Choroid plexus epithelial cell (primary cell): ENCODE results near the gene EVC2.

Experiments
- DNase-seq: peaks from one replicate; pipeline ENCODE4 v3.0.0-alpha.2; 2010; ENCODE audit warnings: low read depth
- H3K4me3 ChIP-seq: 2 replicates; pipeline ENCODE4 v1.5.1; 2011; ENCODE audit warnings: low read depth, mild to moderate bottlenecking, control low read depth, low read length, moderate library complexity
- TF ChIP-seq, protein P1 (sequence below): conservative IDR thresholded peaks from 2 replicates; pipeline ENCODE4 v1.5.1; 2011; ENCODE audit warnings: low read depth, mild to moderate bottlenecking, control low read depth, inconsistent platforms, low read length, moderate library complexity

Gene EVC2

DNA sequence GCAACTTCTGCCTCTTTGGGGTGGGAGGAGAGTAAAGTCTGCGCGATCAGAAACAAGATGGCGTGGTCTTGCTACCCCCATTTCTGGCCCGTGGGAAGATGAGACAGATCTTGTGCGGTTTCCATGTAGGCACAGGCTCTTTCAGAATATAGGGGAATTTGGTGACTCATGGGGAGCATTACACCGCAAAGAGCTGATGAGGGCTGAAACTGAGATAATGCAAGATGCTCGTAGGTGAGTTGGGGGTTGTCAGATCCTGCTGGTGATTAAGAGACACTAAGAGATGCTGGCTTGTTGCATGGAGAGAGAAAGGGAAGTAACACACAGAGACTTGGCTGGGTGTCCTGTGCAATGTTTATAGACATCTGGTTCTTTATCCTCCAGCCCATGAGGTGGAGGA lies 4.2 kb upstream of the EVC2 start:
- H3K4me3 ChIP-seq = peak overlapping the region; percentile 65
- peak; percentile 87 for DNase-seq
- TF ChIP-seq, protein P1, sequence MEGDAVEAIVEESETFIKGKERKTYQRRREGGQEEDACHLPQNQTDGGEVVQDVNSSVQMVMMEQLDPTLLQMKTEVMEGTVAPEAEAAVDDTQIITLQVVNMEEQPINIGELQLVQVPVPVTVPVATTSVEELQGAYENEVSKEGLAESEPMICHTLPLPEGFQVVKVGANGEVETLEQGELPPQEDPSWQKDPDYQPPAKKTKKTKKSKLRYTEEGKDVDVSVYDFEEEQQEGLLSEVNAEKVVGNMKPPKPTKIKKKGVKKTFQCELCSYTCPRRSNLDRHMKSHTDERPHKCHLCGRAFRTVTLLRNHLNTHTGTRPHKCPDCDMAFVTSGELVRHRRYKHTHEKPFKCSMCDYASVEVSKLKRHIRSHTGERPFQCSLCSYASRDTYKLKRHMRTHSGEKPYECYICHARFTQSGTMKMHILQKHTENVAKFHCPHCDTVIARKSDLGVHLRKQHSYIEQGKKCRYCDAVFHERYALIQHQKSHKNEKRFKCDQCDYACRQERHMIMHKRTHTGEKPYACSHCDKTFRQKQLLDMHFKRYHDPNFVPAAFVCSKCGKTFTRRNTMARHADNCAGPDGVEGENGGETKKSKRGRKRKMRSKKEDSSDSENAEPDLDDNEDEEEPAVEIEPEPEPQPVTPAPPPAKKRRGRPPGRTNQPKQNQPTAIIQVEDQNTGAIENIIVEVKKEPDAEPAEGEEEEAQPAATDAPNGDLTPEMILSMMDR = no peak

DNA sequence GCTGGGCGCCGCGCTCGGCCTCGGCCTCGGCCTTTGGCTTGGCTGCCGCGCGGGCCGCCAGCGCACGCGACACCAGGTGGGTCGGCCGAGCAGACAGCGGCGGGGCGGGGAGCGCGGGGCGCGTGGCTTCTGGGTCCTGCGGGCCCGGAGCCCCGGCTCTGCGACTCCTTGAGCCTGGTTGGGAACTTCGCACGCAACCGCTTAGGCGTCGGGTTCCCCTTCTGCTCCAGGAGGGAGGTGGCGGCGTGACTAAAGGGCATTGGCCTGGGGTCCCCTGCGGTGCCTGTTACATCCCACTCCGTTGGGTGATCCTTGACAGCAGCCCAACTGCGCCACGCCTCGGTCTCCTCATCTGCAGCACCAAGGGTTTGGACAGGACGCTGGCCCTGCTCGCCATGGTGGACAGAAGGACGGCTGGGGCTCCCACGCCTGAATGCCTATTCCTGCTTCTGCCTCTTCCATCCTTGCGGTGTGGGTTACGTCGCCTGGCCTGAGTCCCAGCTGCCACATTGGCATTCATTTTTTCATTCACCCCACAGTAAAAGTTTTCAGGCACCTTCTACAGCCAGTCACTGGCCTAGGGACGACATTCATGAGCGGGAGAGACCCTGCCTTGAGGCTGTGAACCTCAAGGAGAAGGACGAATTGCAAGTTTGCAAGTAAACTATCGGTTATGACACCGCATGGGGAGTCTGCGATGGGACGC lies 3.3 kb upstream of the EVC2 start:
- TF ChIP-seq, protein P1 = no peak
- H3K4me3 ChIP-seq = peak overlapping the region; percentile 65
- DNase-seq = peak; percentile 55

DNA sequence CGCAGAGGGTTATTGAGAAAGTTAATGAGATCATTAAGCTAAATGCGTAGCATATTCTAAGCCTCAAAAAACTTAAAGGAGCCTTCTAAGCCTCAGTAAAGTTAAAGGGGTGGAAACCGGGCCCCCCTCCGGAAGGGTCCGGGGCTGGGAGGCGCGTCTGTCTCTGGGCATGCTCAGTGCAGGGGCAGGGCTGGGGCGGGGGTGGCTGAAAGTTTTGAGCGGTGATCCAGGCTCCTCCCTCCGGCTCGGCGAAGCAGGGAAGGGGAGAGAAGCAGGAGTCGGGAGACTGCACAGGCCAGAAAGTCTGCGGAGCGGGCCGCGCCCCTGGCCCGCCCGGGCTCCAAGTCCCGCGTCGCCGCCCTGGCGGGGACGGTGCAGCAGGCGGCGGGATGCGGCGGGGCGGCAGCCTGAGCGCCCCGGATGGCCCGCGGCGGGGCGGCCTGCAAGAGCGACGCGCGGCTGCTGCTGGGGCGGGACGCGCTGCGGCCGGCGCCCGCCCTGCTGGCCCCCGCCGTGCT lies 2.7 kb upstream of the EVC2 start, which contains the start of gene EVC:
EVC (plus strand) TSS at position 241 of the 518 bp plus-strand sequence; CDS start at position 421, 180 bp downstream.
- peak within 1 kb of the TSS; percentile 65 for H3K4me3 ChIP-seq
- TF ChIP-seq, protein P1 = no peak
- DNase-seq = peak; percentile 82

DNA sequence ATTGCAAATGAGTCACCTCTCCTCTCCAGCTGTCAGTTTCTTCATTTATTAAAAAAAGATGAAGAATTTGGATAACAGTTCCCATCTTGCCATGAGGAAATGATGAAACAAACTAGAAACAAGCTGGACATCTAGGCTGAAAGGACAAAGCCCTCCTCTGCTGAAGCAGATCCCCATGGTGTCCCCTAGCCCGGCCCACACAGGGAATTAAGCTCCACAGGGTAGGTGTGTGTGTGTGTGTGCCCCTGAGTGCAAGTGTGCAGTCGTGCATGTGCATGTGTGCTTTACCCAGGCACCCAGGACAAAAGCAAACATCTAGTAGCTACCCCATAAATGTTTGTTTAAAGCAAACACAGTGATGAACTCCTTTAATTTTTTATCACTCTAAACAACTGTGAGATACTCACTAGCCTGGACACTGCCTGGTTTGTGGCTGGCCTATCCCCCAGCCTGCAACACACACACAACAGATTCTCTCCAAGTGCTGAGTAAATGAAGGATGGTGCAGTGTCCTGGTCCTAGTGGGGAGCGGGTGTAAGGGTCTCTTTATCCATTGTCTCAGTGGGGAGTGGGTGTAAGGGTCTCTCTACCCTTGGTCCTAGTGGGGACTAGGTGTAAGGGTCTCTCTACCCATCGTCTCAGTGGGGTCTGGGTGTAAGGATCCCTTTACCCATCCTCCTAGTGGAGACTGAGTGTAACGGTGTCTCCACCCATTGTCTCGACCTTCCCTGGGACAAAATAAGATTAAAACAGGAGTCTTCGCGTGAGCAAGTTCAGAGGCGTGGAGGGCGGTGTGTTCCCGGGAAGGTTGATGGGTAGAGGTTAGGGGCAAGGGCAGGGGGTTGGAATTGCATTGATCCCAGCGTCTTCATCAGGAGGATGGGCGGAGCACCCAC lies 2.0 kb upstream of the EVC2 start:
- peak; percentile 42 for DNase-seq
- peak overlapping the region; percentile 65 for H3K4me3 ChIP-seq
- TF ChIP-seq, protein P1 = peak; percentile 64

DNA sequence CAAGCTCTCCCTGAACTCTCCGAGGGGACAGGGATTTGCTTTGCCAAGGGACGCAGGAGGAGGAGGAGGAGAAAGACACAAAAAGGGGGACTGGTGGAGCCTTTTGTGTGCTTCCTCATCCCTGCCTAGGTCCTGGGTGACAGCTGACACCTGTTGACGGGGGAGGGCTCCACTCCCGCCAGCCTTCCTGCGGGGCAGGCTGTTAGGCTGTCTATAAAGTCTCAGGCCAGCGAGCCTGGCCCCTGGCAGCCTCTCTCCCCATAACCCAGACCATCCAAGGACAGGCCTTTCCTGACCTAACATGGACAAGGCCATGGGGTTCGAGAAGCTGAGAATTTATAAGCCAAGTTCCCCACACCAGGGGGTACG lies 832 bp upstream of the EVC2 start:
- no peak for DNase-seq
- peak overlapping the region; percentile 74 for H3K4me3 ChIP-seq
- TF ChIP-seq, protein P1 = no peak

DNA sequence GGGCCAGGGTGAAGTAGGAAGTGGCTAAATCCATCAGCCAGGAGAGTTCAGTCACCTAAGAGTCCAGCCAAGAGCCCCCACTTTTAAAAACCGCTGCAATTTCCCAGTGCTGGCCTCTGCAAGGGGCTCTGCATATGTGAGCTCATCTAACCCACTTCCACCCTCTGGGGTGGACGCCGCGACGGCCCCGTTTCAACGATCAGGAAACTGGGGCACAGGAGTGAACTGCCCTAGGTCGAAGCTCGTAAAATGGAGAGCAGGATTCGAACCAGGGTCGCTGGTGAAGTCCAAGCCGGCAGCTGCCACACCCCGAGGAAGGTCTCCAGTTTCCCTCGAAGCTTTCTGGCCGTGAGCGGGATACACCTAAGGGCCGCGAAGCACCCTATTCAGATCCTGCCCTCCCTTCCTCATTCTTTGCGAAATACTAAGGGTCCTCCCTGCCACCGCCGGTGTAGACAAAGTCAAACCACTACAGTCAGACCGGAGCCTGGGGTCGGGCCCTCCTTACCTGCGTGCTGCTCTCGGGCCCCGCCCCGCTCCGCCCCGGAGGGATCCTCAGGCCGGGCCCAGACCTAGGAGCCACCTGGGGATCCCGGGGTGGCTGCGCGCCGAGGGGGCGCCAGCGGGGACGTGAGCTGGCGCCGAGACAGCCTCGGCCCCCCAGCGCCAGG lies 446 bp downstream of the EVC2 start:
- TF ChIP-seq, protein P1 = no peak
- peak overlapping the region; percentile 74 for H3K4me3 ChIP-seq
- DNase-seq = peak; percentile 23
